Measurements from ENCODE around the gene IGSF3.
"Not testable (repeated sequence)": the region's sequence is repeated elsewhere in the genome, so short reads cannot be mapped to it uniquely, and the experiment has no call there.

IGSF3 gene

DNA sequence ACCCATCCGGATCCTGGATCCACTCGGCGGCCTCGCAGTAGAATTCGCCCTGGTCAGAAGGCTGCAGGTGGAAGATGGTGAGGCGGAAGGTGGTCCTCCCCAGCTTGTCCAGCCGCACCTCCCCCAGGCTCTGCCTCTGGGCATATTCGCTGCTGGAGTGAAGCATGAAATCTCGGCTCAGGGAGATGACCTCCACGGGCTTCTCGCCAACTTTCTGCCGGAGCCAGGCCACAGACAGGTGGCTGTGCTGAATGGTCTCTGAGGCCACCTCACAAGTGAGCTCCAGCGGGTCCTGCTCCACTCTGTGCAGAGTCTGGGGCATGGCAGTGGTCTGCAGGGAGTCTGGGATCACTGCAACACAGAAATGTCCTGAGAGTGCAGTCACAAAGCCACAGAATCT, 53.7 kb downstream of the IGSF3 start:
- H3F3A ChIP-seq (ENCODE audit: insufficient read depth, low read length); H3K4me2 ChIP-seq (ENCODE audit: low read depth, low read length); H3K9me2 ChIP-seq (replicated peaks; ENCODE audit: insufficient read depth, low read length); H3K27me3 ChIP-seq (replicated peaks; ENCODE audit: insufficient read depth, low read length); H3K4me3 ChIP-seq (ENCODE audit: low read length); H3K27ac ChIP-seq (ENCODE audit: low read length); H3K9ac ChIP-seq (ENCODE audit: low read length); H3K4me1 ChIP-seq (ENCODE audit: low read length); H3K36me3 ChIP-seq (replicated peaks; ENCODE audit: insufficient read depth, low read length); H2AFZ ChIP-seq (ENCODE audit: low read length); DNase-seq; H4K20me1 ChIP-seq (ENCODE audit: insufficient read depth, low read length); H3K79me2 ChIP-seq (ENCODE audit: low read length); H3K9me3 ChIP-seq (replicated peaks; ENCODE audit: insufficient read depth, low read length): not testable (repeated sequence)

DNA sequence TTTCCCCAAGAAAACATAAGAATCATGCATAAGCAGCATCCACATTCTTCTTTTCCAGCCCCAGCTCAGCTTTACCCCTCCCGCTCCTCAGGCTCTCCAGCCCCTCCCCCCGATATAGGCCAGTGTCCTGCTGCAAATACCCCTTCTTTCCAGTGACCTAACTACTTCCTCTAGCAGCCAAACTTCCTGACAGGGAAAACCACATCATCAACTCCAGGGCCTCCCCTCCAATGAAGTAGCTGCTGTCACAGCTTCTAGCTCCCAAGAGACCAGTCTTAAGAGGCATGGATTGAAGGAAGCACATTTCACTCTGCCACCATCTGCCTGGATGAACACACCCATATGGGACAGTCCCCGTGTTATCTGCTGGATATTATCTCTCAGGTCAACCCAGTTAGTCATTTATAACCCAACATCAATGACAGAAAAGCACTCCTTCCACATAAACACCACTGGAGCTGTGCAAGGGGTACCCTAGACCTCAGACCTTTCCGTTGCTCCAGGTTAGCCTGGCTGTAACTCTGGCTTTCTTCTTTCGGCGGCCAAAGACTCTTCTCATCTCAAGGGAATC, 57.6 kb downstream of the IGSF3 start:
- H3K9ac ChIP-seq (ENCODE audit: low read length); H3K36me3 ChIP-seq (replicated peaks; ENCODE audit: insufficient read depth, low read length); H3K79me2 ChIP-seq (ENCODE audit: low read length); H4K20me1 ChIP-seq (ENCODE audit: insufficient read depth, low read length); H2AFZ ChIP-seq (ENCODE audit: low read length); DNase-seq; H3K4me1 ChIP-seq (ENCODE audit: low read length); H3F3A ChIP-seq (ENCODE audit: insufficient read depth, low read length); H3K4me3 ChIP-seq (ENCODE audit: low read length); H3K27me3 ChIP-seq (replicated peaks; ENCODE audit: insufficient read depth, low read length); H3K4me2 ChIP-seq (ENCODE audit: low read depth, low read length); H3K9me2 ChIP-seq (replicated peaks; ENCODE audit: insufficient read depth, low read length); H3K27ac ChIP-seq (ENCODE audit: low read length); H3K9me3 ChIP-seq (replicated peaks; ENCODE audit: insufficient read depth, low read length): not testable (repeated sequence)

DNA sequence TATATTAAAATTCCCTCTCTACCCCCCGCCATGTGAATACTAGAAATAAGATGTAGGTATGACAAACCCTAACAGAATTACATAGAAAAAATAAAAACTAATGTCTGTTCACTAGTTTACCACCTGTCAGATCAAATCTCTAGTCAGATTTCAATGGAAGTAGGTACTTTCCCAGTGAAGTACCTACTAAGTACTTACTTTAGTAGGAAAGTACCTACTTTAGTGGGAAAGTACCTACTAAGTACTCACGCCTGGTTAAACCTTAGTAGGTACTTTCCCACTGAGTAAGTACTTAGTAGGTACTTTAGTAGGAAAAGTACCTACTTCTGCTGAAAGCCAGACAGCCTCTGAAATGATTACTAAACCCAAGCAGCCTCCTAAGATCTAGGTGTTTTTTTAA, 58.7 kb downstream of the IGSF3 start:
- not testable (repeated sequence) for H2AFZ ChIP-seq (ENCODE audit: low read length); H3K4me3 ChIP-seq (ENCODE audit: low read length); H3K9me2 ChIP-seq (replicated peaks; ENCODE audit: insufficient read depth, low read length); H3K9me3 ChIP-seq (replicated peaks; ENCODE audit: insufficient read depth, low read length); DNase-seq; H3K9ac ChIP-seq (ENCODE audit: low read length); H3K27me3 ChIP-seq (replicated peaks; ENCODE audit: insufficient read depth, low read length); H3K4me1 ChIP-seq (ENCODE audit: low read length); H3K27ac ChIP-seq (ENCODE audit: low read length); H4K20me1 ChIP-seq (ENCODE audit: insufficient read depth, low read length); H3K36me3 ChIP-seq (replicated peaks; ENCODE audit: insufficient read depth, low read length); H3K4me2 ChIP-seq (ENCODE audit: low read depth, low read length); H3K79me2 ChIP-seq (ENCODE audit: low read length); H3F3A ChIP-seq (ENCODE audit: insufficient read depth, low read length)

DNA sequence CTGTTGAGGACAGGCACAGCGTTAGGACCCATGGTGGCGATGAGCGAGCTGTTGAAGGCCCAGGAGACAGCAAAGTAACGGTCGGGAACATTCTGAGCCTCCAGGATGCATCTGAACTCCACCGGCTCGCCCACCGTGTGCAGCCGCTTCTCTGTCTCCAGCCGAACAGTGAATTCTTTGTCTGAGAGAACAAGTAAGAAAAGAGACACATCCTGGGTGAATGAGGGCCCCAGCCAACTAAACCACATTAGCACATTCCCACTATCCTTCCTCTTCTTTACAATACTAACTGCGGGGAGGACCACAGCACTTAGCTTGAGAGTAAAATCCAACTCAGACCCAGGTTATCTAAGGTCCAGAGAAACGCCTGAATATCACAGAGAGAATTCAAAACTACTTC, 59.4 kb downstream of the IGSF3 start:
- H3K36me3 ChIP-seq (replicated peaks; ENCODE audit: insufficient read depth, low read length); DNase-seq; H3K4me3 ChIP-seq (ENCODE audit: low read length); H3F3A ChIP-seq (ENCODE audit: insufficient read depth, low read length); H3K79me2 ChIP-seq (ENCODE audit: low read length); H3K9me3 ChIP-seq (replicated peaks; ENCODE audit: insufficient read depth, low read length); H3K9ac ChIP-seq (ENCODE audit: low read length); H2AFZ ChIP-seq (ENCODE audit: low read length); H3K9me2 ChIP-seq (replicated peaks; ENCODE audit: insufficient read depth, low read length); H3K4me1 ChIP-seq (ENCODE audit: low read length); H3K27me3 ChIP-seq (replicated peaks; ENCODE audit: insufficient read depth, low read length); H3K4me2 ChIP-seq (ENCODE audit: low read depth, low read length); H4K20me1 ChIP-seq (ENCODE audit: insufficient read depth, low read length); H3K27ac ChIP-seq (ENCODE audit: low read length): not testable (repeated sequence)

DNA sequence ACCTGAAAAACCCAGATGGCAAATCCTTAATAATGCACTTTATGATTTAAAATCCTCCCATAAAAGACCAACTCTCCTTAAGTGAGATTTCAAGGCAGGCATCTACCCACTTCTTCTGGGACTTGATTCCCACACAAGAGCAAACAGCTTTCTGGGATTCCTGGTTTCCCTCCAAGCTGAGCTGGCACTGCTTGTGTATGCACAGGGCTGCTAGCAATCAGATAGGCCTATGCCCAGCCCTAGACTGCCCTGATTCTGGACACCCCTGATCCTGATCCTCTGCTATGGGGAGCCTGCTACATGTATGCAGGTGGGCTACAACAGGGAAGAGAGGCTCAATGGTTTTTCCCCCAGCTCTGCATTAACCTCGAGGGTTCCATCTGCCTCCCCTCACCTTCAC, 60.1 kb downstream of the IGSF3 start:
- H3K27ac ChIP-seq (ENCODE audit: low read length); H3K4me2 ChIP-seq (ENCODE audit: low read depth, low read length); H3K9me2 ChIP-seq (replicated peaks; ENCODE audit: insufficient read depth, low read length): not testable (repeated sequence)

DNA sequence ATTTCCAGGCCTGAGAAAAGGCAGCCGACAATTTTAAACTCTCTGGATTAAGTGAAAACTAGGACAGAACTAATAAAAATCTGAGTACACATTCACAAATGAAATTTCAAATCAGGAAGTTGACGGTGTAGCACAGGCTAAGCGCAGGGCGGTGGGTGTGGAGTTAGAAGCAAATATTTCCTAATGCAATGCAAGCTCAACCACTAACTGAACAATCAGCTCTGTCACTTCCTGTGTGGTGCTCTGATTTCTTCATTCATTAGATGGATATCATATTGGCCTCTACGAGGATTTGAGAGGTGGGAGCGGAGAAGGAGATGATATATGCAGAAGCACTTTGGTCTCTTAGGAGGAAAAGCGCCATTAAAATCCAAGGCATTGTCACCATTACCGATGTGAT, 61.5 kb downstream of the IGSF3 start:
- not testable (repeated sequence) for H3K4me2 ChIP-seq (ENCODE audit: low read depth, low read length); H3K79me2 ChIP-seq (ENCODE audit: low read length); H3K27ac ChIP-seq (ENCODE audit: low read length); H3K4me3 ChIP-seq (ENCODE audit: low read length); H3K9me3 ChIP-seq (replicated peaks; ENCODE audit: insufficient read depth, low read length); H3K27me3 ChIP-seq (replicated peaks; ENCODE audit: insufficient read depth, low read length); H3F3A ChIP-seq (ENCODE audit: insufficient read depth, low read length); H3K4me1 ChIP-seq (ENCODE audit: low read length); DNase-seq; H3K36me3 ChIP-seq (replicated peaks; ENCODE audit: insufficient read depth, low read length); H3K9ac ChIP-seq (ENCODE audit: low read length); H3K9me2 ChIP-seq (replicated peaks; ENCODE audit: insufficient read depth, low read length); H2AFZ ChIP-seq (ENCODE audit: low read length); H4K20me1 ChIP-seq (ENCODE audit: insufficient read depth, low read length)

More for the DNA sequence above, 60.1 kb downstream of the IGSF3 start:
- H4K20me1 ChIP-seq (ENCODE audit: insufficient read depth, low read length); H3K79me2 ChIP-seq (ENCODE audit: low read length); H3F3A ChIP-seq (ENCODE audit: insufficient read depth, low read length); H3K9ac ChIP-seq (ENCODE audit: low read length); H3K9me3 ChIP-seq (replicated peaks; ENCODE audit: insufficient read depth, low read length); H3K27me3 ChIP-seq (replicated peaks; ENCODE audit: insufficient read depth, low read length); H3K4me3 ChIP-seq (ENCODE audit: low read length); H3K4me1 ChIP-seq (ENCODE audit: low read length); H2AFZ ChIP-seq (ENCODE audit: low read length); DNase-seq; H3K36me3 ChIP-seq (replicated peaks; ENCODE audit: insufficient read depth, low read length): not testable (repeated sequence)

All from MM.1S (cell line).